Measurements from ENCODE around the gene SLC5A10.

- no peak for TF ChIP-seq CTCF (IDR thresholded peaks at IDR 0.05)
- TF ChIP-seq POLR2A (IDR thresholded peaks at IDR 0.05), result no peak
These were observed 67.3 kb downstream of the SLC5A10 start for GRCh38 chr17:19019041-19019941.

Measured in esophagus squamous epithelium (tissue), 4 donors.